GM13976 (cell line): ENCODE results near the gene LRP8.

Experiments
- DNase-seq: peaks from one replicate; pipeline ENCODE4 v3.0.0; 2012; ENCODE audit warnings: low spot score
- CTCF ChIP-seq: IDR thresholded peaks from 2 replicates; pipeline ENCODE4 v1.5.1; 2012; ENCODE audit warnings: borderline replicate concordance, mild to moderate bottlenecking; ENCODE audit not compliant: insufficient read depth; ENCODE audit errors: extremely low read depth, missing control alignments, control extremely low read depth
- in situ Hi-C: fragments of 300-500 bp; cut with MboI; formaldehyde crosslinking; loops from one replicate; pipeline ENCODE4 v1.12.0; 2022; ENCODE audit warnings: low sequenced_read_pairs, mixed read lengths, inconsistent platforms; ENCODE audit not compliant: unreplicated experiment

LRP8 gene

GRCh38 chr1:53350853-53351767, 23.2 kb upstream of the LRP8 start:
- no peak for DNase-seq
- TF ChIP-seq CTCF, result no peak
- in situ Hi-C loops, result no loop called here

GRCh38 chr1:53349968-53350852, 22.3 kb upstream of the LRP8 start:
- TF ChIP-seq CTCF, result no peak
- no peak for DNase-seq
- in situ Hi-C loops, result no loop called here

- TF ChIP-seq CTCF, result no peak
- in situ Hi-C loops, result no loop called here
- DNase-seq, result no peak
Observed at GRCh38 chr1:53349369-53349835, 21.5 kb upstream of the LRP8 start.

- in situ Hi-C loops, result no loop called here
- no peak for TF ChIP-seq CTCF
- DNase-seq, result no peak
Observed at GRCh38 chr1:53348486-53349368, 20.9 kb upstream of the LRP8 start.

GRCh38 chr1:53346814-53347176, 18.9 kb upstream of the LRP8 start:
- TF ChIP-seq CTCF, result no peak
- no peak for DNase-seq
- in situ Hi-C loops, result no loop called here
